Stimulated activated CD8-positive, alpha-beta memory T cell treated with anti-CD3 and anti-CD28 coated beads, Interleukin-4, amount 100 ng/mL, for 48 hours (primary cell): ENCODE data around the gene DST.

Experiments used
- DNase-seq: peaks from one replicate; pipeline ENCODE4 v3.0.0-alpha.2; 2020

The DST gene

DNA sequence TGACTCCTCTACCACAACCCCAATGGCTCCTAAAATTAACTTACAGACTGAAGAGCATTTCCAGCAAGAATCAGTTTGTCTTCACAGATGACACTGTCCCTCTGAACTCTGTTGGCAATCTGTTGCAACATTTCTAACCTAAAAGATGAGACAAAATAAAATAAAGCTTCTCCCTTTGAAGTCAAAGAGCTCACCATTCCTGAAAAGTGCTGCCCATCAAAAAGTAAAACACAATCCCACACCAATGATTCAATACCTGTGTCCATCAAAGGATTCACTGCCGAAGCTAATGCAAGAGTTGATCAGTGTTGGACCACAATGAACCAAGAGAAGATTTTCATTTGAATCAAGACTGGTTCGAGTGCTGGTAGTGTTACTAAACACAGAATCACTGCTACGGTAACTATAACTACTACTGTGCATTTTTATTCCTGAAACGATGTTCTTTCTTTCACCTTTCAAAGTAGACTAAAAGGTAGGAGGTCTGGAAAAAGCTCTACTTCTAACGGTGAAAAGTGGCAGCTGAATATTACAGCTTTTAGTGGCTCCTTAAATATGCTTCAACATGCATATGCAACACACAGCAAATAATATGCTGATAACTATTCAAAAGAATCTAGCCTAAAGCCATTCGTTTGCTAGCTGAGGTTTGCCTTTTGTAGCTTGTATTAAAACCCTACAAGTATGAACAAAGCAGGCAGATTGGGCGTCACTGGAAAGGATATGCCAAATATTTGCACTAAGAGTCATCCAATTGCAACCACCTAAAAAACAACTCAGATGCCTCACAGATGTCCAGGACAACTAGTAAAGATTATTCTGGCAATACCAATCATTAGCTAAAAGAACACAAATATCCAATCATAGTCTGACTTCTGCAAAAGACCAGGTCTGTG is at the start of gene DST:
Gene DST (minus strand): TSS at position 524 of the 896 bp plus-strand sequence.
- DNase-seq = no peak

DNA sequence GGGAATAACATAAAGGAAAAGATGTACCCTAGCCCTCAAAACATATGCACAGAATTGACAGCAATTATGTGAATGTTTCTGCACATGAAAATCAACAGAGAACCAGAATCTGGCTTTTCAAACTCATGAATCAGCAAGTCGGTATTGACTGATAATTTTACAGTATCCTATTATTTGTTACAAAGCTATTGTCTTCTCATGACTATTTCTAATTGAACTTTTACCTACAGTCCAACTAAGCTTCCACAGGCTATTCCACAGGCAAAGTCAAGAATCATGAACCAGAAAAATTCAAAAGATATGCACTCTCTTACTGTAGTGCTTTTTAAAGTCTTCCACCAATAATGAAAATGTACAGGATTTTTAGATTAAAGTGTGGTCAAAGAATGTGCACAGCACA is 49.1 kb upstream of the DST start:
- DNase-seq = no peak

- DNase-seq = no peak
Observed at GRCh38 chr6:56691286-56691595, 48.6 kb upstream of the DST start.

DNA sequence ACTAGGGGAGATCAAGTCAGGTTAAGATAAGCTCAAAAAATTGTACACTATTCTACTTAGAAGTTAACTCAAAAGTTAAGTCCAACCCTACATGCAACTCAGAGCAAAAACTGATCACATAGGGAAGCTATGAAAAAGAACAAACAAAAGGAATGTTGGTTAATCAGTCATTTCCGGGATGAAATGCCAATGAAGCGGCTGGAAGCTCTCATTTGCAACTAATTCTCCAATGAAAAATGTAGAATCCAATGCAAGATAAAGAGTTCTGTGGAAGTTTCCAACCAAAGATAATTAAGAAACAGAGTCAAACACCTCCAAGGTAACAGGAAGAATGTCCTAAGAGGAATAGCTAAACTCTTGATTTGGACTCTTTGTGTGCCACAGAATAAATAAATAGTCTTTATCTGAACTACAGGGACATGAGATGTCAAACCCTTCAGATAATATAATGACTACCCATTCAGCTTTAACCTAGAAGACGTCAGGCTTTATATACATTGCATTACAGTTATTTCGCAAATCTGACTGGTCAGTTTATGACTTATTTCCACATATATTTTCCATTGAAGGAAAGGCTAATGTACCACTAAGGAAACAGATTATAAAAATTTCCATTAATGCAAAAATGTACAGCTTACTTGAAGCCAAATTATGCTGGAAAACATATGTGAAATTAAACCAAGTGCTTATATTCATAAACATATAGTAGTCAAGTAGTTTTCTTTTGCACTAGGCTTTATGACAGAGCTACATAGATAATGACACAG is 48.0 kb upstream of the DST start:
- DNase-seq = no peak

DNA sequence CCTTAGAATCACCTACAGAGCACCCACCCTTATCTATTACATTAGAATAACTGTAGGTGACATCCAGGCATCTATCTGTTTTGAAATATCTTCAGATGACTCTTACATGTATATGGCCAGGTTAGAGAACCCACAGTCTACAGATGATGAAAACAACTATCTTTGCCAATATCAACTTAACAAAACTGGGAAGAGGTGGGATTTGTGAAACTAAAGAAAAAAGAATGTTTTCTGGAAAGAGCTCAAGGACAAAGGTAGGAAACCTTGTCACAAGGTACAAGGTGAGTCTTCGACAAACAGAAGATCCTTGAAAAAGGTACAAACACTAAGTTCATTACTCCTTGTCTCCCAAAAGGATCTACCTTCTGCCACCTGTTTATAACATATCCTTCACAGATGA is 47.0 kb upstream of the DST start:
- DNase-seq = no peak

DNA sequence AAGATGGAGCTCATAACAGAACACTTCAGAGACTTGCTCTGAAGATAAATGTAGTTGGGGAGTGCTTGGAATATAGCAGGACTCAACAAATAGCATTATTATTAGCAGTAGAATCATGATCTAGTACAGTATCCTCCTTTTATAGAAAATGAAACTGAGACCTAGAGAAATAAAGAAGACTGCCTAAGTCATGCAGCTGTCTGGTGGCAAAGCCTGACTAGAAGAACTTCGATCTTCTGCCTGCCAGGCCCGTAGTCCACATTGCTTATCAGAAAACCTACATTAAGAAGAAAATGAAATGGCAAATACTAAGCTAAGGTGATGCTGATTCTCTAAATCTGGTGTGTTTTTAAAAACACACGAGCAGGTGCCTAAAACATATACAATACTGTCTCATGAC is 46.4 kb upstream of the DST start:
- DNase-seq = no peak

DNA sequence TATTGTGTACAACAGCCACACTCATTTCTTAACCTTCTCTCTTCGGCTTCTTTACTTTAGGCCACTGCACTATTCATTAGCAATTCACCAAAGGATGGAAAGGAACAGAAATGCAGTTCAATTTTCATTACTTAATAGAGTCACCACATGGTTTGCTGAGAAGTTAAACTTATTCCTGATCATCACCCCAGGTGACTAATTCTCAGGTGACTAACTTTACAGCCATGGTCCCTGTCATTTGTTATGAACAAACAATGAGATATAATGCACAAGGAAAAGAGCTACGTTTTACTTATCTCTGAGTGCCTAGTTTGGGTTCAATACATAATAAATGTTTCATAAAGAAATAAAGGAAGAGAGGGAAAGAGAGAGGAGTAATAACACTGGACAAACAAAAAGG is 45.8 kb upstream of the DST start:
- DNase-seq = no peak

GRCh38 chr6:56687551-56687950 is 44.9 kb upstream of the DST start:
- no peak for DNase-seq

- no peak for DNase-seq
Observed at GRCh38 chr6:56686429-56686828, 43.7 kb upstream of the DST start.

DNA sequence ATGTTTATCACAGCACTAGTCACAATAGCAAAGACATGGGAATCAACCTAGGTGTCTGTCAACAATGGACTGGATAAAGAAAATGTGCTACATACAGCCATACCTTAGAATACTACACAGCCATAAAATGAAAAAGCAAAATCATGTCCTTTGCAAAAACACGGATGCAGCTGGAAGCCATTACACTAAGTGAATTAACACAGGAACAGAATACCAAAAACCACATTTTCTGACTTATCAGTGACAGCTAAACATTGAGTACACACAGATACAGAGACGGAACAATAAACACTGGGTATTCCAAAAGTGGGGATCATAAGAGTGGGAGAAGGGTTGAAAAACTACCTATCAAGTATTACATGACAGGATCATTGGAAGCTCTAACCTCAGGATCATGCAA is 43.3 kb upstream of the DST start:
- DNase-seq = no peak

GRCh38 chr6:56685102-56685733 is 42.5 kb upstream of the DST start:
- no peak for DNase-seq

DNA sequence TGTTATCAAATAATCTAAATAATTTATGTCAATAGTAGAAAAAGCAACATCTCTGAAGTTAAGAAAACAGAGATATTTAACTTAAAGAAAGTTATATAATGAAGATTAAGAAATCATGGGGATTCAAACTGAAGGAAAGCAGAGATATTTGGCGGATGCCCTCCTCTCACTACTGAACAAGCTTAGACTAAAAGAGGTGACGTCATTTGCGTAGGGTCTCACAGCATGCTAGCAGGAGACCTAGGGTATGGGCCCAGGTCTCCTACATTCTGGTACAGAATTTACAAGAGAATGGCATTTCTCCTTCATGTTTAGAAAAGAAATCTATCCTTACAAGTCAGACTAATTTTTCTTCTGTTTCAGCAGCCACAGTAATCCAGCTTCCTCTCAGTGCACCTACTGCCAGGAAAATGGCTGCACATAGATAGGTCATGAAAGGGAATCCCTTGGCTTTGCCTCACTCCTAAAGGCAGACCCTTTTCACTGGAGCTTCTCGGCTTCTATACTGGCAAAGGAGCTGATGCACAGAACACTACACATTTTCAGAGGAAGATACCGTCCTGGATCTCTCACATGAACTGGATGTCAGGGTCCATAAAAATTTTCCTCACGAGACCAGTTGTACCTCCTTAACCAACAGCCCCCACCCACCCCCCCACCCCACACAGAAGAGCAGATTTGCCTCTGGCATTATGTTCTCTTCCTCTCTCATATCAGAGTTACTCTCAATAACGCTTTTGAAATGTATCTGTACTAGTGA is 41.8 kb upstream of the DST start:
- DNase-seq = no peak

GRCh38 chr6:56683882-56684281 is 41.2 kb upstream of the DST start:
- DNase-seq = no peak

DNA sequence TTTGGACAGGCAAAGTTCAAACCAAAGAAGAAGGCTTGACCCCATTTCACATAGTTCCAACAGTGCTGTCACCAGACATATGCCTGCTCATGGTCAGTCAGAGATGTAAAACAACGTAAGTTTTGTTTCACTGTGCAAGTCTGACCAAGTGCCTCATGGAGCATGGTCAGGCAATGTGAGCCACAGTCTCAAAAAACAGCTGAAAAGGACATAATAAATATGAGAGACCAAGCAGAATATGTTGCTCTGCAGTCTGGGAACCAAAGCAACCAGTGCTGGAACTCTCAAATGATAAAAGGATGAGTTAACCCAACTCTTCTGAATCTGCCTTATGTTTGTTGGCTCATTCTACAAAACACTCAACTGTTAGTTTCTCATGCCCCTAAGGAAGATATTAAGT is 39.9 kb upstream of the DST start:
- DNase-seq = no peak

DNA sequence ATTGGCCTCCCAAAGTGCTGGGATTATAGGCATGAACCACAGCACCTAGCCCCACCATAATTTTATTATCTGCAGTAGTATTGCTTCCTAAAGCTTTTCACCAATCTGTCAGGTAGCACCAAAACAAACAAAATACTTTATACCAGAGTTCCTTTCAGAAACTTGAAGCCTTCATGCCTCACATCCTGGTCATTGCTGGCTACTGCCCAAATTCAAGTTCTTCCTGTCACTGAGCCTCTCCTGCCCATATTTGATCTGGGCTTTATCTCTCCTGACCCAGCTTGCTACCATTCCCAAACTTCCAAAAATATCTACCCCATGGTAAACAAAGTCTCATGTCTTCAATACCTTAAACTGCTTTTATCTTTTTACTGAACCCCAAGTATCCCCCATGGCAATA is 34.9 kb upstream of the DST start:
- DNase-seq = no peak

- DNase-seq = no peak
Observed at GRCh38 chr6:56671651-56672461, 29.2 kb upstream of the DST start.

DNA sequence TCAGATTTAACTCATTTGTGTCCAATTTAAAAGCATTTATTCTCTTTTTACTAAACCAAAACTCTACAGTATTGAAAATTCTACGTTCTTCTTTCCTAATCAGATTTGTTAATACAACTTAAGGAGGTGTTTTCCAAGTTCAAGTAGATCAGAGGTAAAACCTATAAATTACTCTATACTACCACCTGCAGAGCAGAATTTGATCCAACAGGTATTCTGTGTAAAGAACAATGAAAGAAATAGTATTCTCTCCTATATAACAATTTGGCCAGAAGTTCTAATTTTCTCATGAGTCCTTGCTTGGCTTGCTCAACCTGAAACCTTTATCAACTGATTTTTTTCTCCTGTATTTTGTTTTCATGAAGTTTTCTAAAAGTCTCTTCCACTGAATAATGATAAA is 28.5 kb upstream of the DST start:
- DNase-seq = no peak

DNA sequence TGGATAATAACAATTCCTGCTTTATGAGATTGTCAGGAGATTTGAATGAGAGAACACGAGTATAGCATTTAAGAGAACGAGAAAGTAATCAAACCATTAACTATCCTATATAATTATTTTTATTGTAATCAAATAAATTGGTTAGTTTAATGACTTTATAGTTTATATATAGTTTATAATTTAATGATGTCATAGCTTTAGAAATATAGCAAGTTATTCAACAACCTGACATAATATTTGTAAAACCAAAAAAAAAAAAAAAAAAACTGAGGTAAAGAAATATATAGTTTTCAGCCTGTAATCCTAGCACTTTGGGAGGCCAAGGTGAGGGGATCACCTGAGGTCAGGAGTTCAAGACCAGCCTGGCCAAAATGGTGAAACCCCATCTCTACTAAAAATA is 26.4 kb upstream of the DST start:
- no peak for DNase-seq

DNA sequence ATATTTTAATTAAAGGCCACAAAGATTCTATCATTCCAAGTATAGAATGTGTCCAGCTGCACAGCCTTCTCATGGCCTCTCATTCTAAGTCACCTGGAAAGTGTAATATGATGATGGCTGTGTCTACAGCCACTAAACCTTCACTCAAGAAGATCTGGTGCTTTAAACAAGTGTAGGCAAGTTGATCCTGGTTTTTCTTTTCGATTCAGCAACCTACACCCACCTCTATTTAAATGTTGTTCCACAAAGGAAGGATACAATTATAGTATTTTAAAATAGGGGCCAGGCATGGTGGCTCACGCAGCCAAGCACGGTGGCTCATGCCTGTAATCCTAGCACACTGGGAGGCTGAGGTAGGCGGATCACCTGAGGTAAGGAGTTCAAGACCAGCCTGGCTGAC is 25.5 kb upstream of the DST start:
- DNase-seq = no peak

DNA sequence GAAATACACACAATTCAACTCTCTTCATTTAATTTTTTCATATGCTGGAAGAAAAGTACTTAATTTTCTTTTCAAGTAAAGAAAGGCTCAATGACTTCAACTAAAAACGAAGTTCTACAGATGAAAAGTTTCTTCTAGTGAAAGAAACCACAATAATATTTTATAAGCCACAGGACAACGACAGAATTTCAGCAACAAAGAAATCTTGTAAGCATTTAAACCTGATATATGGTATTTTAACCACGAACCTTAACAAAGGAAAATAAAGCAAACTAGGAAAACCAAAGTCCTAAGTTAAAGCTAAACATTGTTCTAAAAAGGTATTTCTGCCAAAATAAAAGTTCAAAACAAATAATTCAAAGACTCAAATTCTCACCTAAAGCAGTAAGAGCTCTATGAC is 24.6 kb upstream of the DST start:
- DNase-seq = no peak

DNA sequence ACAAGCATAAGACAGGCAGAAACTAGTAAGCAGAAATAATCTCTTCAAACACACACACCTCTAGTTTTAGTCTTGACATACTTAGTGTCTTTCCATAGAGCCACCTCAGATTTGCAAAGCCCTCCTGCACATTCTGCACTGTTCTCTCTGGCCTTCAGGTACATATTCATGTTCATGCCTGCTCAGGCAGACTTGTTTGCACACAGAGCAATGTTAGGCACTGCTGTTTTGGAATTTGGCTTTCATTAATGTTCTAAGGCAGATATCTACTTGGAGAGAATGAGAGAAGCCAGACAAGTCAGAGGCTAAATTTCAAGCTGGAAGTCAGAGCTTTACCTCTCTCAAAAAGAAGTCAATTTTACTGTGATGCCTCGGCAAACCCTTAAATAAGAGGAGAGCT is 21.3 kb upstream of the DST start:
- DNase-seq = no peak

DNA sequence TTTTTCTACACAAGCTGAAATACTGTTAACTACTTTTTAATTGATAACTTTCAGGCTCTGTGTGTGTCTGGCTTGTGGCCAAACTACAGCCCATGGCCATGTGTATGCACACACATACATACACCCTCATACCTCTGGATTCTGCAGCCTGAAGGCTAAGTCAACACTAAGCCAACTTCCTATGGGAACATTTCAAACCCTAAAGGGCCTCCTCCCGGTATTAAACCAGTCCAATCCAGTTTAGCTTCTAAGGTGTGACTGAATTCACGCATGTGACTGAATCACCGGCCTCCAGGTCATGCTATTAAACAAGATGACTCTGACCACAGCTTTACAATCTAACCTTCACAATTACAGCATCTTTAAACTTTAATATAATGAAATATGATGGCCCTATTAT is 20.7 kb upstream of the DST start:
- DNase-seq = no peak
